ENCODE measurements around the gene PLCL1.

Gene PLCL1

DNA sequence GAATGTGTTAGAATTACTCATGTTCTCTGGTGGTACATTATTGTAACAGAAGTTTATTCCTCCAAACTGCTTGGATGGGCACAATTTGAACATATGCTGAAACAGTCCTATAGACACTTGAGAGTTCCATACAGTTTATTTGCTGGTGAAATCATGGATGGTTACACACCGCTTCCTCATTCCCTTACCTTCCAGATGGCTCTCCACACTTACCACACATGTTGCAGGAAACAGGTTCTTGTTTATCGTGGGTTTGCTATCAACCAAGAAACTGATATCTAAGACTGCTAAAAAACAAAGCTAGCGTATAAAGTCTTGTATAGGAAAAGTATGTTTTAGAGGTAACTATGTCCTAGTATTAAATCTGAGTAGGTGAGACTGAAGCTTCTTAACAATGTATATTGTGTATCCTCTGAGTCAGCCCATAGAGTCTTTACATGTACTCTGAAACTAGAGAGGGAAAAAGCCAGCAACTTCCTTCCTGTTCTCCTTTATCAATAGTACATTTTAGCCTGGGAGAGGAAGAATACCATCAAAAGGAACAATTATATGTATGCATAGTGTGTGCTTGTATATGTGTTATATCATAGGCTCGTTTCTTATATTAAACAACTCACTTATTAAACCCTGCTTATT, 313.1 kb downstream of the PLCL1 start:
- DNase-seq (ENCODE audit: low spot score), result no peak

DNA sequence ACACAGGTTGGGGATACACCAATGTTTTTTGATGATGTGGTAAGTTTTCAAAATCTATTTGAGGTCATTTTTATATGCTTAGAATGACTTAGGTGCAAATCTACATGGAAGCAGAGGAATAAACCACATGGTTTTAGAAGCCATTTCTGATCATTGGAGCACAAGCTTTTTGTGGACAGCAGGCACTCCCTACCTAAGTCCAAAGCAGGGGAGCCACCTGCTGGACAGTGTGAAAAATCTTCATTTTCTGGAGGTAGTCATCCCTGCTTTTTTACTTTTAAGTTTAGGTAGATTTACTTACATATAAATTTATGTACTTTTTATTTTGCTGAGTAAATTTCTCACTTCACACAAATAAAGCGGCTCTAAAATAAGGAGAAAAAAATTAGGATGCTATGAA, 323.2 kb downstream of the PLCL1 start:
- peak; percentile 70 for DNase-seq (ENCODE audit: low spot score)

DNA sequence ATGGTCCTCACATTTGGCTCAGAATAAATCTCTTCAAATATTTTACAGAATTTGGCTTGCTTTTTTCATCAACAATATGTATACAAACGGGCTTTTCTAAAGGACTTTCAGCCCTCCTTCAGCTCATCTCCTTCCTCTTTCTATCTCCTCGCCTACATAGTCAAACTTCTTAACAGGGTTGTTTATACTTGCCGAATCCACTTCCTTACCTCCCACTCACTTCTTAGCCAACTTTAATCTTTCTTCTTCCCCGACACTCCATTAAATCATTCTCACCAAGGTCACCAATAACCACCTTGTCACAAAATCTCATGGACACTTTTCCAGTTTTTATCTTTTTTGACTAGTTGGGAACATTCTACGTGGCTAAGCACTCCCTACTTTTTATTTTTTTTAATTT, 325.2 kb downstream of the PLCL1 start:
- no peak for DNase-seq (ENCODE audit: low spot score)

DNA sequence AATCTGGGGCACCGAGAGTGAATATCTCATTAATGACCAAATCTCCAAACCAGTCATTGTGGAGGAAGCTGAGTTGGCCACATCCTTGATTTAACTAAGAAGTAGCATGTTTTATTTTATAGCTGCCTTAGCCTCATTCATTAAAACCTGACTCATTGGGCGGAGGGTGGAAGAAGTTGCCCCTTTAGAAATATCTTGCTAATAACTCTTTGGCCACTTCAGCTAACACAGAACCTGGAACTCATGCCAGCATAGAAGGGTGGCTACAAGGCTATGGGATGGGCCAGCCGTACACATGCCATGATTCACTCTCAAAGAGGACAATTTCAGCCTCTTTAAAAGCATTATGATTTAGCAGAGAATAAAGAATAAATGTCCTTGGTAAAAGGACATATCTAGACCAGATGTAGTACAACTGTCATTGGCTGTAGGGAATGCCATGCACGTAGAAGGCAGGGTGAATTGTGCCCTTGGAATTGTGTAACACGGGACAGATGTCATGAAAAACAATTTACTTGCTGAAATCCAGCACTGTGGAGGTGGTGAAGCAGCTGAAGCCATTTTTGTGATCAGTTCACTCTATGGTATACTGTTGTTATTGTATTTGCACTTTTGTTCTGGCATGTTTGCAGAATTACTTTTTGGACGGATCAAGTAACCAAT, 330.0 kb downstream of the PLCL1 start:
- peak; percentile 51 for DNase-seq (ENCODE audit: low spot score)

DNA sequence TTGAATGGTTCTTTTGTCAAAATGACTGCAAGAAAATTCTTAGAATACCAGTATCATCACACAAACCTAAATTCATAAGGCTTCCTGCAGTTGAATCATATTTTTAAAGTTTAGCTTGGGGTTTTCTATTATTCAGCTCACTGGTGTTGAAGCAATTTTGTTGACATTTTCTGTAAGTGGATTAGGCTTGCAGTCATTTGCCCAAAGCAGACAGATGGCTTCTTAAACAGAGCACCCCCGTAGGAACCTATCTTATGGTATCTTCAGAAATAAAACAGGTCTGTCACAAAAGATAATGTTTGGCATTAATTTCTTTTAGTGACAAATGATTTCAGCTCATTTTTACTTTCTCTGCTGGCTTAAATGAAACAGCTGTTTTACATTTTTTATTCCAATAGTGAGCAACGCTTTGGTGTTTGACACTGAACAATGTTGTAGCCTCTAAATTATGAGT, 331.1 kb downstream of the PLCL1 start:
- peak; percentile 75 for DNase-seq (ENCODE audit: low spot score)

DNA sequence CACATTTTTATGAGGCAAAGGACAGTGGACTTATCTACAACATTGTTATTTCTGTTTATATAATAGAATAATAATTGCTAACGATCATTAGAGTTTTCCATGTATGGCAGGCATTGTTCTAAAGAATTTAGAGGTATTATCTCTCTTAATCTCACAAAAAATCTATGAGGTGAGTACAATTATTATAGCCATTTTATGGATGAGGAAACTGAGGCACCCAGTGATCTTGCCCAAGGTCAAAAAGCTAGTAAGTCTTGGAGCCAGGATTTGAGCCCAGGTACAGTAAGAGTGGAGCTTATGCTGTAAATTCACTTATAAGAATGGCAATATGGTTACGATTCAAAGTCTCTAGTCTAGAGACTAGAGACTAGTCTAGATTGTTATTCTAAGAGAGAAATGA, 331.7 kb downstream of the PLCL1 start:
- no peak for DNase-seq (ENCODE audit: low spot score)

DNA sequence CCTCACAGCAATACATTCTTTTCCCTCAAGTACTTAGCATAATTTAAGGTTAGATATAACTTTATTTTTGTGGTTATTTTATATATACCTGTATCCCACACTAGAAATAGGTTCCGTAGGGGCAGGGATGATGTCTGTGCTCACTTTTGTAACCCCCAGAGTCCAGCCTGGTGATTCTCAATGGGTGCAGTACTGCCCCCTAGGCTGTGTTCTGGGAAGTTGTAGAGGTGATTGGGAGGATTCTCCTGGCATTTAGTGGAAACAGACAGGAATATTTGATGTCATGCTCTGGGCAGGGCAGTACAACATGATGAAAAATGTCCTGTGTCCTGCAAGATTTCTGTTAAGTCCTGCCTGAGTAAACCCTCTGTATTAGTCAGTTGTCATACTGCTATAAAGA, 333.3 kb downstream of the PLCL1 start:
- DNase-seq (ENCODE audit: low spot score), result no peak

DNA sequence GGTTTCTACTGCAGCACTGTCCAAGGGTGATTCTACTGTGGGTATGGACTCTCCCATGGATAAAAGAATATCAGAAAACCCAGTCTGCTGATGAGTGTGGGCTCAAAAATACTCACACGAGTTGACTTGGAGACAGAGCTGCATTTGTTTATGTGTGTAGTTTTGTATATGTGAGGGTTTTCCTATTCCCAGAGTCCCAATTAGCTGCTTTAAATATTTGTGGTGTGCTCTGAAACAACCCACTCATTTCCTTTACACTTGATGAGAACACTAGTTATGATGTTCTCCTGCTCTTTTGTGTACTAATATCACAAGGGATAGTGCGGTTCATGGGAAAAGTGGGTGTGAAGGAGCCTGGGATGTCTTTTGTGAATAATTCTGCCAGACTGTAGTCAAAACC, 337.3 kb downstream of the PLCL1 start:
- DNase-seq (ENCODE audit: low spot score), result no peak

DNA sequence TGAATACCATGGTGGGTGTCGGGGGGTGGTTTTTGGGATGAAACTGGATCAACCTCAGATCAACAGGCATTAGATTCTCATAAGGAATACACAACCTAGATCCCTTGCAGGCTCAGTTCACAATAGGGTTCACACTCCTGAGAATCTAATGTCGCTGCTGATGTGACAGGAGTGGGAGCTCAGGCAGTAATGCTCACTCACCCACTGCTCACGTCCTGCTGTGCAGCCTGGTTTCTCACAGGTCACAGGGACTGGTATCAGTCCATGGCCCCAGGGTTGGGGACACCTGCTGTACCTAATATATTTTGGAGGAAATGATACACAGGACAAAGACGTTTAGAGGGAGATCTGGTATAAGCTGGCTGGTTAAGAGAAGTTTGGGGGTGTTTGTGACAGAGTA, 338.8 kb downstream of the PLCL1 start:
- no peak for DNase-seq (ENCODE audit: low spot score)

DNA sequence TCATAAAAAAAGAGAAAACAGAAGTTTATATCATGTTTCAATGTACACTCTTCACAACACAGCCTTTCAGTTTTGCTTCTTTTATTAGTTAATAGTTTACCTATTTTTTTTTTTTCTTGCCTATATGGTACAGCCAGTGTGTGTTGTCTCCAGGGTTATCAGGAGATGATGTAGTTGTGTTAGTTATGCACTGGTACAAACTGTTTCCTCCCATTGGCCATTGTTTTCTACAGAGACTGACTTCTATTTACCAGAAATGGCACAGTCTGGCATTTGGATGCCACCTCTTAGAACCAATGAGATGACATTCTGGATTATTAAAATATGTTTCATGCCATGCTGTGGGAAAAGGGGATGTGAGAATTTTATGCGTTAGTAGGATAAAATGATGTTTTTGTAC, 339.4 kb downstream of the PLCL1 start:
- peak; percentile 89 for DNase-seq (ENCODE audit: low spot score)

DNA sequence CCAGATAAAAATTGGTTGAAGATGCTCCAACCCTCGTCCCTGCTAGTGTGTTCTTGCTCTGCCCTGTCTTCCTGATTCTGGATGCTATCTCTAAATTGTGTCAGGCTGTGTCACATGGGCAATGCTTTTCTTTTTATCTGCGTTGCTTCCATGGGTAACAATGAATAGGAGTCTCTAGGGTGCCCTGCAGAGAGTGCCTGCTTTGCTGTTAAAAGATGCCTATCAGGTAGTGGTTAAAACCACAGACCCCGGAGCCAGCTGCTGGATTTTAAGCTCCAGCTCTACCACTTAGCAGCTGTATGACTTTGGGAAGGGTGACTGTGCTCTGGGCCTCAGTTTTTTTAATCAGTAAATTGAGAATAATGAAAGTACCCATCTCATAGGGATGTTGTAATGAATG, 340.3 kb downstream of the PLCL1 start:
- DNase-seq (ENCODE audit: low spot score), result peak; percentile 75

DNA sequence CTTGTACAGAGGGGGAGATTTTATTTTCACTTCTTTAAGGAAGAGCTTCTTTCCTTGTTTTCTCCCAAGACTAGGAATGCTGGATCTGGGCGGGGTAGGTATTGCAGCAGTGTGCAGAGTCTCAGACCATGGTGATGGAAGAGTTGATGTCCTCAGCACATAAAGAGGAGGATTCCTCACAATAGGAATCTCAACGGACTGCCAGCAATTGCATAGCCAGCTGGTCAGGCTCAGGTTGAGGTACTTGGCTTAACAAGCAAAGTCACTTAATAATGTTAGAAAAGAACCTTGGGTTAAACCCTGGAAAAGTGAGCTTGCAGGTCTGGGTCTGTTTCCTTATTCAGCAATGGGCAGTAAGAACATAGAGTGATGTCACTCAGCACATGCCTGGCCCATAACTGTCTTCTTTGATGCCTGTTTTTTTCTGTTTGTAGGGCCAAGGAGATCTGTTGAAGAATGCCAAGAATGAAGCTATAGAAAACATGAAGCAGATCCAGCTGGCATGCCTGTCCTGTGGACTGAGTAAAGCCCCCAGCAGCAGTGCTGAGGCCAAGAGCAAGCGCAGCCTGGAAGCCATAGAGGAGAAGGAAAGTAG, 342.1 kb downstream of the PLCL1 start:
- peak; percentile 26 for DNase-seq (ENCODE audit: low spot score)

DNA sequence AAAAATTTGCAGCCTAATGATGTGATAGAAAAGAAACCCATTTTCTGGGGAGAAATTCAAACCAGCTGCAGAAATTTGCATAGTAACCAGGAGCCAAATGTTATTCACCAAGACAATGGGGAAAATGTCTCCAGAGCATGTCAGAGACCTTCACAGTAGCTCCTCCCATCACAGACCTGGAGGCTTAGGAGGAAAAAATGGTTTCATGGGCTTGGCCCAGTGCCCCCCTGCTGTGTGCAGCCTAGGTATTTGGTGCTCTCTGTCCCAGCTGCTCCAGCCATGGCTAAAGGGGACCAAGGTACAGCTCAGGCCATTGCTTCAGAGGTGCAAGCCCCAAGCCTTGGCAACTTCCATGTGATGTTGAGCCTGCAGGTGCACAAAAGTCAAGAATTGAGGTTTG, 352.9 kb downstream of the PLCL1 start:
- no peak for DNase-seq (ENCODE audit: low spot score)

DNA sequence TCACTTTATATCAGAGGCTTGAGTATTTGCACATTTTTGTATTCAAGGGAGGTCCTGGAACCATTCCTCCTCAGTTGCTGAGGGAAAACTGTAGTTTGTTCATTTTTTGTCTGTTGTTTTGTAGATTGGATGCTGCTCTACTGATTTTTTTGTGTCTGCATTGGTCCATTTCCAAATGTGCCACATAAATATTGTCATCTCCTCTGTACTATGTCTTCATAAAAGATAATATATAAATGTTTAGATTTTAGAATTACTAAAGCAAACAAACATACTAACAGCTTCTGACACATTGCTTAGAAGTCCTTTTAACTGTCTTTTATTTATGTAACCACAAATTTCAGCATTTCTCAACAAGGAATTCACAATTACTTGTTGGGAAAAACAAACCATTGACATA, 356.8 kb downstream of the PLCL1 start:
- DNase-seq (ENCODE audit: low spot score), result no peak

DNA sequence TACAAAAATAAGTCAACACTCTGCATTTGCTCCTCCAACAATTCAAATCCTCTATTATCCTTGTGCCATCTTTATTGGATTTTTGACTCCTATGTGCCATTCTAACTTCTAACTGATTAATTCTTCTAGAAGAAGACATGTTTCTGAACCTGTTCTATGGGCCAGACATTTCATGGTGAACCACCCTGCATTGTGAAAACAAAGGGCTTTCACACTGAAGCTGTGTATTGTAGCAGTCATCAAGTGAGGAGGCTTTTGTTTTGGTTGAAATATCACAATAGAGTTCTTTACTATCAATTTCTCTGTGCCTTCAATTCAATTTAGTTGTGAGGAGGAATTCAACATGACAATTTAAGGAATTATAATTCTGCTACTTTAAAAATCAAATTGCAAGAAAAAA, 357.9 kb downstream of the PLCL1 start:
- DNase-seq (ENCODE audit: low spot score), result peak; percentile 96

DNA sequence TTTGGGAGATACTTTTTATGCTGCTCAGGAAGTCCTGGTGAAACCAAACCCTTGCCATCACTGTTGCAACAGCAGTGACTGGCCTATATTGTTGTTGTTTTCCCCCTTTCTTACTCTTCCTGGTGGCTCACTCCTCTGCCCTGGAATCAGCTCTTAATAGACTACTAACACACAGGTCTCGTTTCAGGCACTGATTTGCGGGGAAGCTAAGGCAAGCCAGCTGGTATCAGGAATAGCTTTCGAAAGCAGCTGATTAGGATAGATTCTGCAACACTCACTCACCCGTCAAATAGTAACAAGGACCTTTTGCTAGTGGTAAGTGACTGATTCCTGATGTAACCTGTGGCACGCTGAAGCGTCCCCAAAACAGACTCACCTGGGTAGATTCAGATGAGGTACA, 360.4 kb downstream of the PLCL1 start:
- DNase-seq (ENCODE audit: low spot score), result no peak

DNA sequence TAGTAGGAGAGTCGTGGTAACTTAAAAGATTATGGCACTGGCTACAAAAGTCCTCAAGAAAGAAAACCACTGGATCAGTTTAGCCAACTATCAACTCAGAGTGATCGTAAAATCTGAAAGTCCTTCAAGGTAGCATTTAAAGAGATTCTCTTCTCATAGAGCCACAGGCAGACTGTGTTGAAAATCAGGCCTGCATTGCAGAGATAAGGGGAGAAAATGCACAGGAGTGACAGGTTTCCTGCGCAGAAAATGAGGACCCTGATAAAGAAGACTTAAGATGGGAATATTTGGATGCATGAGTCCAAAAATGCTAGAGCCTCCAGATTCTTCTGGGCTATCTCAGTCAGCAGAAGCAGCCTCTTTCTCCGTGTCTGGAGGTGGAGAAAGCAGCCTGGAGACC, 360.9 kb downstream of the PLCL1 start:
- DNase-seq (ENCODE audit: low spot score), result no peak

DNA sequence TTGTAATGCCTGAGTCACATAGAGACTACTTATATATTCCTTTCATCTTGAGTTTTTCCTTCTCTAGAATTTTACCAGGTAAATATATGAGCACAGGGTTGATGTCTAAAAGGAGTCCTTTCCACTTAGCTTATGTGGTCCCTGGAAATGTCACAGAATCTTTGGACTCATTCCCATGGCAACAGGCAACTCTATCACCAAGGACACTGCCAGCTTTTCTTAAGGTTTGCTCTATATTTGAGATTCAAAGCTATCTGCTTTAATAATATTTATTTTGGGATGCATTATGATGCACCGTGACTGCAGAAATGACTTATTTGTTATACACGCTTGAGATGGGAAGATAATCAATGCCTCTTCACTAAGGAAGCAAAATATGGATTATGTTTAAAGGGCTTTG, 363.0 kb downstream of the PLCL1 start:
- no peak for DNase-seq (ENCODE audit: low spot score)

DNA sequence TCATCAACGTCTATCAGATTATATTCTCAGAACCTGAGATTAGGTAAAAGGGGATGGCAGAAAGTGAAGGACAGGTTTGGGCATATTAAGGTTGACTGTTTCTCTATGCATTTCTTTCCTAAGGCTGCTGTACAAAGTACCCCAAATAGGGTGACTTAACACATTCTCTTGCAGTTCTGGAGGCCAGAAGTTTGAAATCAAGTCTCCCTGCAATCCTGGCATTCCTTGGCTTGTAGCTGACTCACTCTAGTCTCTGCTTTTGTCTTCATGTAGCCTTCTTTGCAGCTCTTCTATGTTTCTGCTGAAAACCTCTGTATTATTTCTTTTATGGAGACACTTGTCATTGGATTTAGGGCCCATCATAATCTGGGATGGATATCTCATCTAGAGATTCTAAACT, 364.3 kb downstream of the PLCL1 start:
- no peak for DNase-seq (ENCODE audit: low spot score)

DNA sequence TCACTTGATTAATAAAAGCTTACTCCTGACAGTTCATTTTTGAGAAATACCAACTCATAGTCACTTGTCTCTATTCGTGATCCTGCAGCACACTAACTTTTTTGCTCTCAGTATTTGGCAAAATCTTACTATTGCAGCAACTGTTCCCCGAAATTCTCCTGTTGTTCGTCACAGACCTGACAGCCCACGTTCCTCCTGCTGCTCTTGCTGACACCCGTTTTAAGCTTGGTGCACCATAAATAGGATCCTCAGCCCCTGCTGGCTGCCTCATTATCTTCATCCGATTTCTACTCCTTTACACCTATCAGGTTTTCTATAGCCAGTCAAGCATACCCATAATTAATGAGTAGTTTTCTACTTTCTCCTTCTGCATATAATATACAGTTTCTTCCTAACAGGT, 368.8 kb downstream of the PLCL1 start:
- peak; percentile 12 for DNase-seq (ENCODE audit: low spot score)

DNA sequence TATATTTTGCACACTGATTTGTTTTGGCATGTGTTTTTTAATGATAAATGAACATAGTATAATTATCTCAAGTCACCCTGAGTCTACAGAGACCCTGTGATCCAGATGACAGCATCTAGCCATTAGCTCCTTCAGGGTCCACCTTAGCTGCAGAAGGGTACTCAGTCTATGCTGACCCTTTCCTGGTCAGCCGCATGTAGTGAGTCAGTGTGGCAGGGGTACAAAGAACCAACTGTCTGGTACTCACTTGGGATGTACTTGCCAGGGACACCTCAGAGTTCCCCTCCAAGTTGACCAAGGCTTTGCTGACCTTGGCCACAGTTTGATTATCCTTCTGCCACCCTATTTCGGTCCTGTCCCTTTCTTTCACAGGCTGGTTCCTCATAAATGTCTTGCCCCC, 369.5 kb downstream of the PLCL1 start:
- no peak for DNase-seq (ENCODE audit: low spot score)

DNA sequence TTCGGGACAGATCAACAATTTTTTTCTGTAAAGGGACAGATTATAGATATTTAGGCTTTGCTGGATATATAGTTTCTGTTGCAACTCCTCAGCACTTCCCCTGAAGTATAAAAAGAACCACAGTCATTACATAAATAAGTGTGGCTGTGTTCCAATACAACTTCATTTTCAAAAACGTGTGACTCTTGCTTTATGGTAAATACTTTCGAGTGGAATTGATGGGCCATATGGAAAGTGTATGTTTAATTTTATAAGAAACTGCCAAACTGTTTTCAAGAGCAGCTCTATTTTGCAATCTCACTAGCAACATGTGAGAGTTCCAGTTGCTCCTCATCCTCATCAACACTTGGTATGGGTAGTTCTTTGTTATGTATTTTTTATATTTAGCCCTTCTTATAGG, 370.9 kb downstream of the PLCL1 start:
- no peak for DNase-seq (ENCODE audit: low spot score)

DNA sequence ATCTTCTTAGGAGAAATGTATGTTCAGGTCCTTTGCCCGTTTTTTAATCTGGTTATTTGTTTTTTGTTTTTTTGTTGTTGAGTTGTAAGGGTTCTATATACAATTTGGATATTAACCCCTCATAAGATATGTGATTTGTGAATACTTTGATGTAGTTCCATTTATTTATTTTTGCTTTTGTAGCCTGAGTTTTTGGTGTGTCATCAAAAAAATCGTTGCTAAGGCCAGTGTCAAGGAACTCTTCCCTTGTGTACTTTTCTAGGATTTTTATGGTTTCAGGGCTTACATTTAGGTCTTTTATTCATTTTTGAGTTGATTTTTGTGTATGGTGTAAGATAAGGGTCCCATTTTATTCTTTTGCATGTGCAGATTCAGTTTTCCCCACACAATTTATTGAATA, 372.6 kb downstream of the PLCL1 start:
- no peak for DNase-seq (ENCODE audit: low spot score)

DNA sequence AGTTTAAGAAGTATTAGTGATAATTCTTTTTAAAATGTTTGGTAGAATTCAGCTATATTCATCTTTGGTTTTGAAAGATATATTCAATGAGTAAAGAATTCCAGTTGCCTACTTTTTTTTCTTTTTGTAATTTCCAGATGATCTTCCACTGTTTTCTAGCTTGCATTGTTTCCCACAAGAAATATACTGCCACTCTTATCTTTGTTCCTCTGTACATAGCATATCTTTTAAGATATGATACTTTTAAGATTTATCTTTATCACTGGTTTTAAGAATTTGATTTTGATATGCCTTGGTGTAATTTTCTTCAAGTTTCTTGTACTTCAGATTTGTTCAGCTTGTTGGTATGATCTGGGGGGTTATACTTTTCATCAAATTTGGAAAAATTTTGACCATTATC, 374.4 kb downstream of the PLCL1 start:
- no peak for DNase-seq (ENCODE audit: low spot score)

Data from pons (tissue), 1 donor.